ENCODE measurements around the gene KCNN3. TPM values are rescaled to one million over a fixed set of nuclear protein-coding genes. Genes with fewer than 3 reads are reported as not detected.

KCNN3 gene
- total RNA-seq, 1 donor from 2014 or later, result 0.27 TPM

DNA sequence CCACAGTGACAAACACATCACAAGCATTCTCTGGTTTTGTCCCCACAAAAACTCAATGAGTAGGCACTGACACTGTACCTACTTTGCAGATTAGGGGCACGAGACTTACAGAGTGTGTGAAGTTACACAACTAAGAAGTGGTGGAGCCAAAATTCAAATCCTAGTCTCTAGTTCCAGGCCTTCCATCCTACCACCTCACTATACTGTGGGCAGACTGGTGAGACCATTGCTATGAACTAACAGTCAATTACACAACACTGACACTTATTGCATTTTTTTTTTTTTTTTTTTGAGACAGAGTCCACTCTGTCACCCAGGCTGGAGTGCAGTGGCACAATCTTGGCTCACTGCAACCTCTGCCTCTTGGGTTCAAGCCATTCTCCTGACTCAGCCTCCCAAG lies 71.4 kb downstream of the KCNN3 start:
- intact Hi-C loops (cut with micrococcal nuclease), result no loop called here

GRCh38 chr1:154797175-154797574 lies 72.9 kb downstream of the KCNN3 start:
- intact Hi-C loops (cut with micrococcal nuclease), result no loop called here

GRCh38 chr1:154796303-154796892 lies 73.7 kb downstream of the KCNN3 start:
- intact Hi-C loops (cut with micrococcal nuclease), result no loop called here

DNA sequence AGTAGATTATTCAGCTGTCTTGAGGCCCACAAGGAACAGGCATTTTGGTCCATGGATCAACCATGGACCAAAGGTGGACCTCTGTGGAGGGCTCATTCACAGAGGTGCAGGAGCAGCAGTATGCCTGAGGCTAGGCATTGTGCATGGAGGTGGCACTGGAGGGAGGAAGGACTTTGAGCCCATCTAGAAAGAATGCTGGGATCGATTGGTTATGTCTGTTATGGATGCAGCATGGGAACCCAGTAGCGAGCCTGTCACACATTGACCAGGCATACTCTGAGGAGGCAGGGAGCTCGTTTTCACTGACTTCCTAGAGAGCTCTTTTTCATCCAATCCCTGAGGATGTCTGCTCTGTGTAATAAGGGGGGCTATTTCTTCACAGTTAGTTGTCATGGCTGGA lies 75.5 kb downstream of the KCNN3 start:
- intact Hi-C loops (cut with micrococcal nuclease), result no loop called here

- intact Hi-C loops (cut with micrococcal nuclease), result no loop called here
Observed at GRCh38 chr1:154793685-154794084, 76.4 kb downstream of the KCNN3 start.

DNA sequence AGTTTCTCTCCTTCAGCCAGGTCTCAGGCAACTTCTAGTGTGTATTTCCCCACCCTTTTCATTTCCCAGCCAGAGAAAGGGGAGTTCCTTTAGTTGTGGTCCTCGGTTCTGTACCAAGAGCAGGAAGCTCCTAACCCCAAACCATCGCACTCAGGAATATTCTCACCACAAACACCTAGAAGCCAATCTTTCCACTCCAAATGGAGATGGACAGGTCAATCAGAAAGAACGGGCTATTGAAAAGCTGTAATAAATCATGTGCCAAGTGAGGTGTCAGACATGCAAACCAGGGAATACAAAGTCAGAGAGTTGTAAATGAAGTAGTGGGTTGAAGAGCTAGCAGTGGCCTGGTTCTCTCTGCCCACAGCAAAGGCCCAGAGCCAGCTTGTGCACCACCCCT lies 77.2 kb downstream of the KCNN3 start:
- intact Hi-C loops (cut with micrococcal nuclease), result no loop called here

DNA sequence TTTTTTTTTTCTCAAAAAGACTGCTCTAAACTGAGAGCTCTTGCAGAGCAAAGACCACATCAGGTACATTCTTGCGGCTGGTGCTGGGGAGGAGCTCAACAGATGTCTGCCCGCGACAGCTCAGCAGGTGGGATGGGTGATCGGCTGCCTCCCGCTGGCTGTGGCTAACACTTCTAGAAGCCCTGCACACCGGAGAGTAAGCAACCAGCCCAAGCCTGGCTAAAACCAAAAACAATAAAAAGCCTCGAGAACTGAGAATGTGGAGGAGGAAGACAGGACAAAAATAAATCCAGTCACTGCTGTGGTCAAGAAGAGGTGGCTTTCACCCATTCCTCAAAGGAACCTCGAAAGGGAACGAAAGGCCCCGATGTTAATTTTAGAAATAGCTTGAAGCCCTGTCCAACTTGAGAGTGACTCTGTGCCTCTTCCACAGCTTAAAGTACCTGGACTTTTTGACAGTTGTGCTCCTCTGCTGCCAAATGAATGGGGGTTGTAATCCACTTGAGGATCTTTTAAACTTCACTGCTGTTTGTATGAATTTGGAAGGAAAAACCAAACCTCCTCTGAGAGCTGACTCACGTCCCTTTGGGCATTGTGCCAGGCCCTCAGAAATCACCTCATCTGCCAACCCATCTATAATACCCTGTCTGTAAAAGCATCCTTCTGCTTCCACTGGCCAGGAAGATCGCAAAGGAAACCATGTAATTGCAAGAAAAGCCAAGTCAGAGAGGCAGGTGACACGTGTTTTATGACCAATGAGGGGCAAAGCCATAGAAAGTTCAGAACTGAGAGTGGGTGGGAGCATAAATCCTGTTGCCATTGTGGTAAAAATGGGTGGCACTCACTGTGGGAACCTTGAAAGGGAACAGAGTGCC lies 78.6 kb downstream of the KCNN3 start:
- intact Hi-C loops (cut with micrococcal nuclease), result loop anchor here (1.0 kb wide), 5 partner anchors 31 to 232 kb away; partner anchors contain the start of gene PMVK

DNA sequence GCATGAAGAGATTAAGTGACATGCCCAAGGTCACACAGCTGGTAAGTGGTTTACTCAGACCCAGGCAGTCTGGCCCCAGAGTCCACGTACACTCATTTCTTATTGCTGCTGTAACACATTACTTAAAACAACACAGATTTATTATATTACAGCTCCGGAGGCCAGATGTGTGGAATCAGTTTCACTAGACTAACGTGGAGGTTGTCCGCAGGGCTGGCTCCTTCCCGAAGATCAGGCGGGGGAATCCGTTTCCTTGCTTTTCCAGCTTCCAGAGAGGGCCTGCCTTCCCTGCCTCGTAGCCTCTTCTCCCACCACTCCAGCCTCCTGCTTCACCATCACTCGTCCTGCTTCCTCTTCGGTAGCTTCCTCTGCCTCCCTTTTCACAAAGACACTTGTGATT lies 81.2 kb downstream of the KCNN3 start:
- intact Hi-C loops (cut with micrococcal nuclease), result no loop called here

DNA sequence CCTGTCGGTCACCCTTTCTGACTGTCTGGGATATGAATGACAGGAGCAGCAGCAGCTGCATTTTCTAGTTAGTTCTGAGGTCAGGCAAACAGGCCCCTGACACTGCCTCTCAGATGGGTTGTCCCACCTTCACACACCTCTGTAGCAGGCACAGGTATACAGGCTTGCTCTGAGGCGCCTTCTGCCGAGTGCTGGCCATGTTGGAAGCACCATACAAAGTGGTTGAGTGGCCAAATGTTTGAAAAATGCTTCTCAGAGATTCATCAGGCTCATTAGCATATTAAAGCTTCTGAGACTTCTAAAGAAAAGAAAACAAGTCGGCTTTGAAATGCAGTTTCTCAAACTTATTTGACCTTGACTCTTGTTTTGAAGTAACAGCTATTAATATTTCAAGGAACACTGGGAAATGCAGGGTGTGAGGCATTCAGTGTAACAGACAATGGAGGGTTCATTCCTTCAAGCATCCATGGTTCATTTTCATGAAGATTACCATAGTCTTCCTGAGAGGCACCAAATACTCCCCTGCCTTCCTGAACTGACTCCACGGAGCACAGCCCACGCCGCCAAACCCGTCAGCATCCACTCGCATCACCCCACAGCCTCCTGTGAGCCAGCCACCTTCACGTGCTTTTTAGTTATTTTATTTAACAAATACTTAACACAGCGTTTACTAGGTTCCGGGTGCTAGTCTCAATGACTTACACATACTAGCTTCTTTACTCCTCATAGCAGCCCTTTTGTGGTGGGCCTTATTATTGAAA lies 81.8 kb downstream of the KCNN3 start:
- intact Hi-C loops (cut with micrococcal nuclease), result no loop called here

GRCh38 chr1:154786804-154787570 lies 83.1 kb downstream of the KCNN3 start:
- intact Hi-C loops (cut with micrococcal nuclease), result no loop called here

DNA sequence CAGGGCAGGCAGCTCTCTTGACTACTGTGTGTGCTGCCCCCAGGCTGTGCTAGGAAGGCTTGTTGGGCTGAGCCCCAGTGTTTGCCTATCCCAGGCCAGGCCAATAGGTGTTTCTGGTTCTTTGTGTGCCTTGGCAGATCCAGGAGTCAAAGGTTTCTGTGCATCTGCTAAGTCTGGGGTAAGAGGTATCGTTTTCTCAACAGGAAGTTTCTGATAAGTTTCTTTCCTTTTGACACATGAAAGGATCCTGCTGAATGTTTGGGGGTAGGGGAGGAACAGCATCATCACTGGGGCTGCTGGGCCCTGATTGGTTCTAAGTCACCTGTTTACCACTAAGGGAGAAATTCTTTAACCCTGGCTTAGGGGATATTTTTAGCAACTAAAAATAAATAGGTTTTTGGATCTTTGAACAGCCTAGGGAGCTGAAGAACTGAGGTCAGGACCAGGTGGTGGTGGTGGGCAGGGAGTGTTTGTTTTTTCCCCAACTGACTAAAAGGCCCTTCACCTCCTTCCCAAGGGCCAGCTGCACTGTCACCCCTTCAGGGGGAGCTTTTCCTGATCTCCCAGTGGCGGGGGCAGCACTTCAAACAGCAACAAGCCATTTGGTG lies 85.1 kb downstream of the KCNN3 start:
- intact Hi-C loops (cut with micrococcal nuclease), result loop anchor here (1.0 kb wide), 2 partner anchors 26 to 37 kb away; no protein-coding TSS in a partner anchor

- intact Hi-C loops (cut with micrococcal nuclease), result no loop called here
Observed at GRCh38 chr1:154784416-154784815, 85.7 kb downstream of the KCNN3 start.

DNA sequence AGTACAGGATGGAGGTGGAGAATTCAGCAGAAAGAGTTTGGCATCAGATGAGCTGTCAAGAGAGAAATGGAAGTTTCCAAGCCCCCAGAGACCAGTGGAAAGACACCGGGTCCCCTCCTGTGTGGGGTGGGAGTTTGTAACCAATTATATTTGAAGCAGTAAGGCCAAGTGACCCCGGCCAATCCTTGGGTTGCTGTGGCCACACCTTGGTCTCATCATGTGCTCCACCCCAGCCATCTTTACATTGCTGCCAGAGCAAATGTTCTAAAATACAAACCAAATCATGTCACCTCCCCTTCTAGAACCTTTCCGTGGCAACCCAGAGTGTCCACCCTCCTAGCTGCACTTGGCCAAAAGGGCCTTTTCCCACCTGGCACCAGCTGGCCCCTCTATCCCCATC lies 86.1 kb downstream of the KCNN3 start:
- intact Hi-C loops (cut with micrococcal nuclease), result no loop called here

- intact Hi-C loops (cut with micrococcal nuclease), result no loop called here
Observed at GRCh38 chr1:154780541-154780940, 89.5 kb downstream of the KCNN3 start.

DNA sequence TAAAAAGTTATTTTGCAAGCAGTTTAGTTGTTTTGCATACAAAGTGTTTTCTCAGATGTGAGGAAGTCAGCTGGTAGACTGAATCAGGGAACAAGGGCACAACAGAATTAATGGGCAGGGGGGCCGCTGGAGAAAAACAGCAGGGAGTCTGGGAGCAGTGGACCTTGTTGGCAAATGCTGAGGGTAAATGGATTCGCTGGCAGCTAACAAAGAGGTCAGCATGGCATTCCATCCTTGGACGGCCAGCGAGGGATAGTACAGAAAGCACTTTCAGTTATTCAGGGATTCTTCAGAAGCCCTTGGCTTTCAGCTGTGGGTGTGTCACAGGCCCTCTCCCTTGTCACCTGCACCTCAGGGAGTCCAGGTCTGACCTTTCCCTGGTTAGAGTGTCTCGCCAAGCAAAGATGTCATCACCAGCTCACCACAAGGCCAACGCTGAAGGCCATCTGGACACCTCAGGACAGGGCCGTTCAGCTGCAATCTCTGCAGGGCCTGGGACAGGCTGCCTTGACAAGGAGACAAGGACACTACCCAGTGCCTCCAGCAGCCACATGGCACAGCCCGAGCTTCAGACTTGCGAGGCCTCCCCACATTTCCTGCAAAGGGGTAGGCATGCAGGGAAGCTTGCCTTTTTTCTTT lies 90.4 kb downstream of the KCNN3 start:
- intact Hi-C loops (cut with micrococcal nuclease), result no loop called here

DNA sequence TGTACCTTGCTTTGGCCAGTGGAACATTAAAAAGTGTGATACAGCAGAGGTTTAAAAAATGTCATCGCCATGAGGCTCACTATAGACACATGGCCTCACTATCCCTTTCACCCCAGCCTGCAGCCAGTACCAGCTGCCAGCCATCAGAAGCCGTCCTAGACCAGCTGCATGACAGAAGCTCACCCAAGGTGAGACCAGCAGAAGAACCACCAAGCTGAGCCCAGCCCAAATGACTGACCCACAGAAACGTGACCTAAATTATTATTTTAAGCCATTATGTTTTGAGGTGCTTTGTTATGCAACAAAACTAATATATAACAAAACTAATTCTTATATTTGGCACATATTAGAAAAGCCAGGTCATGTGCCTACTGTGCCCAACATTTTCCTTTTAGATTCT lies 91.1 kb downstream of the KCNN3 start:
- intact Hi-C loops (cut with micrococcal nuclease), result no loop called here

GRCh38 chr1:154778275-154778674 lies 91.8 kb downstream of the KCNN3 start:
- intact Hi-C loops (cut with micrococcal nuclease), result no loop called here

GRCh38 chr1:154777781-154778180 lies 92.3 kb downstream of the KCNN3 start:
- intact Hi-C loops (cut with micrococcal nuclease), result no loop called here

DNA sequence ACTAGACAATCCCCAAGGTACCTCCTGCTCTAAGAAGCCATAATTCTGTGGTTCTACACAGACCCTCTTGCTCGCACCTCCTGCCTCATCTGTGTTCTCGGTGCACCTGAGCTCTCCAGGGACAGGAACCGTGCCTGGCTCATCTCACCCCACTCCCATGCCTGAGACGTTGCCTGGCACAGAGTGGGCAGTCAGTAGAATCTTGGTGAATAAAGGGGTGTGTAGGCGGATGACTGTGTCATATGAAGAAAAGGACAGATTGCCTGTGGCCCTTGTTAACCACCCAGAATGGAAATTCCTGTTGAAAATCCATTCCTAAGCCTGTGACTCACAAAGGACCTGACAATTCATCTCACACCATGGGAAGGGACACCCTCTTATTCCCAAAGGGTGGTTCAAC lies 92.9 kb downstream of the KCNN3 start:
- intact Hi-C loops (cut with micrococcal nuclease), result no loop called here

Measured in T-helper 1 cell treated with Interleukin-12 subunit alpha and Interleukin-12 subunit beta and Interleukin-4 antibody, amounts not matched to agents 30 ng/mL and 1 ng/mL, for 36 hours (primary cell).